SU-DHL-6 (cell line): ENCODE data around the gene CERKL.

Source experiments
- H2AFZ ChIP-seq: fragments of 200-600 bp; sonication (generic); 2 replicates; pipeline ENCODE4 v1.6.1; 2014; ENCODE audit warnings: low read depth, mild to moderate bottlenecking, moderate library complexity, mixed read lengths, antibody characterized with exemption, low read length; ENCODE audit not compliant: severe bottlenecking
- H3F3A ChIP-seq: fragments of 200-600 bp; shearing (Covaris generic); 2 replicates; pipeline ENCODE4 v1.6.0; 2016; ENCODE audit warnings: antibody characterized with exemption, mild to moderate bottlenecking; ENCODE audit not compliant: insufficient read depth
- H3K27ac ChIP-seq: fragments of 200-600 bp; sonication (generic); 2 replicates; pipeline ENCODE4 v1.5.1; 2016; ENCODE audit warnings: low read depth, mild to moderate bottlenecking, low read length, moderate library complexity, mixed read lengths
- H3K27me3 ChIP-seq: fragments of 200-600 bp; sonication (generic), shearing (Covaris generic); 2 replicates; pipeline ENCODE4 v1.6.0; 2014; ENCODE audit warnings: mild to moderate bottlenecking, low read length
- H3K36me3 ChIP-seq: fragments of 200-600 bp; sonication (generic); 2 replicates; pipeline ENCODE4 v1.6.1; 2014; ENCODE audit warnings: mild to moderate bottlenecking, low read length, mixed read lengths
- H3K4me2 ChIP-seq: fragments of 300-600, 200-600 bp; shearing (Covaris generic), sonication (generic); 2 replicates; pipeline ENCODE4 v1.6.0; 2014; ENCODE audit warnings: low read length, low read depth, mild to moderate bottlenecking; ENCODE audit not compliant: poor library complexity, severe bottlenecking
- H3K4me3 ChIP-seq: fragments of 200-600 bp; sonication (generic); 2 replicates; pipeline ENCODE4 v1.5.1; 2014; ENCODE audit warnings: antibody characterized with exemption, low read length, mild to moderate bottlenecking, mixed read lengths; ENCODE audit not compliant: insufficient read depth, poor library complexity, severe bottlenecking
- H3K79me2 ChIP-seq: fragments of 200-600 bp; sonication (generic); 2 replicates; pipeline ENCODE4 v1.6.1; 2014; ENCODE audit warnings: mild to moderate bottlenecking, low read length, moderate library complexity; ENCODE audit not compliant: insufficient read depth
- H3K9ac ChIP-seq: fragments of 200-600 bp; sonication (generic); 2 replicates; pipeline ENCODE4 v1.7.0; 2014; ENCODE audit warnings: mild to moderate bottlenecking, low read length
- H3K9me2 ChIP-seq: fragments of 200-600 bp; sonication (generic); replicated peaks from 2 replicates; pipeline ENCODE4 v1.6.1; 2014; ENCODE audit warnings: low read length; ENCODE audit not compliant: insufficient read depth
- H3K9me3 ChIP-seq: fragments of 200-600 bp; sonication (generic); 2 replicates; pipeline ENCODE4 v1.6.1; 2014; ENCODE audit warnings: low read length, mixed read lengths; ENCODE audit not compliant: insufficient read depth
- H4K20me1 ChIP-seq: fragments of 200-600 bp; sonication (generic); 2 replicates; pipeline ENCODE4 v1.6.1; 2014; ENCODE audit warnings: low read depth, mild to moderate bottlenecking, antibody characterized with exemption, low read length, moderate library complexity, mixed read lengths
- CTCF ChIP-seq: fragments of 200-600 bp; sonication (generic); IDR thresholded peaks from one replicate; pipeline ENCODE4 v1.5.1; 2017; ENCODE audit warnings: antibody characterized with exemption, mild to moderate bottlenecking, low read length, moderate library complexity; ENCODE audit not compliant: insufficient read depth, poor library complexity, severe bottlenecking
- EZH2phosphoT487 ChIP-seq: fragments of 200-600 bp; sonication (generic), shearing (Covaris generic); conservative IDR thresholded peaks from 2 replicates; pipeline ENCODE4 v1.6.1; 2018; ENCODE audit warnings: mild to moderate bottlenecking, antibody characterized with exemption, low read length, moderate library complexity, mixed read lengths

The CERKL gene

GRCh38 chr2:181678861-181679543 is 22.1 kb upstream of the CERKL start:
- Histone ChIP-seq H3K9me3 (no peaks in the 10 kb centered on the region), H3K27ac (no peak overlapping the region), H3K9ac (no peak overlapping the region), H3F3A (no peaks in the 10 kb centered on the region), H4K20me1 (no peaks in the 10 kb centered on the region), H3K27me3 (no peaks in the 10 kb centered on the region), H3K4me3 (no peak overlapping the region), H3K36me3 (no peaks in the 10 kb centered on the region), H3K79me2 (no peaks in the 10 kb centered on the region), H3K9me2 (no peaks in the 10 kb centered on the region), H2AFZ (no peak overlapping the region), H3K4me2 (no peak overlapping the region)
- TF ChIP-seq CTCF = no peak
- TF ChIP-seq EZH2phosphoT487 = no peak

- Histone ChIP-seq H3K27ac (no peak overlapping the region), H3K9me3 (no peaks in the 10 kb centered on the region), H3F3A (no peaks in the 10 kb centered on the region), H4K20me1 (no peaks in the 10 kb centered on the region), H3K9me2 (no peaks in the 10 kb centered on the region), H3K4me2 (no peak overlapping the region), H2AFZ (no peak overlapping the region), H3K9ac (no peak overlapping the region), H3K36me3 (no peaks in the 10 kb centered on the region), H3K79me2 (no peaks in the 10 kb centered on the region), H3K27me3 (no peaks in the 10 kb centered on the region), H3K4me3 (no peak overlapping the region)
- no peak for TF ChIP-seq CTCF
- no peak for TF ChIP-seq EZH2phosphoT487
These were observed 21.1 kb upstream of the CERKL start for GRCh38 chr2:181677912-181678586.

- no peak overlapping the region for H3K27ac ChIP-seq
- H3K4me2 ChIP-seq = no peak overlapping the region
- H3K4me3 ChIP-seq = no peak overlapping the region
- H3K27me3 ChIP-seq = no peaks in the 10 kb centered on the region
- no peaks in the 10 kb centered on the region for H3K36me3 ChIP-seq
- no peak for TF ChIP-seq CTCF
- no peak for TF ChIP-seq EZH2phosphoT487
- no peaks in the 10 kb centered on the region for H3F3A ChIP-seq
- H3K79me2 ChIP-seq = no peaks in the 10 kb centered on the region
- H4K20me1 ChIP-seq = no peaks in the 10 kb centered on the region
- H3K9me2 ChIP-seq = no peaks in the 10 kb centered on the region
- no peaks in the 10 kb centered on the region for H3K9me3 ChIP-seq
- H2AFZ ChIP-seq = no peak overlapping the region
- H3K9ac ChIP-seq = no peak overlapping the region
These were observed 18.3 kb upstream of the CERKL start for GRCh38 chr2:181675254-181675653.
